ENCODE data around the gene CCND1.
"Not testable (repeated sequence)": the region's sequence is repeated elsewhere in the genome, so short reads cannot be mapped to it uniquely, and the experiment has no call there.

Gene CCND1

DNA sequence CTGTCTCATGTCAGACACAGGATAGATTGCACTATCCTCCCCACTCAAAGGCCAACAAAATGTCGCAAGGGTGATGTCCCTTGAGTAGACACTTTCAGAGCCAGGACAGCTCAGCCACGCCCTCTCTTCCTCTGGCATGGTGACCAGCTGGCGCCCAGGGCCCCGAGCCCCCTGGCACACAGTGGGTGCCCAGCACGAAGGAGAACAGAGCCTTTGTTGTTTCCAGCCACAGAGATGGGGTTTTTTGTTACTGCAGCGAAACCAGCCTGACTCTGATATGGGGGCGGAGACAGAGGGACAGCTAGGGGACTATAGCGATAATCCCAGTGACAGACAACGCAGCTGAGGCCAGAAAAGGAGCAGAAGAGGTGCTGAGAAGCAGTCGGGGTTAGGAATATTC is 23.3 kb upstream of the CCND1 start:
- no peak for DNase-seq (ENCODE audit: low read depth)

DNA sequence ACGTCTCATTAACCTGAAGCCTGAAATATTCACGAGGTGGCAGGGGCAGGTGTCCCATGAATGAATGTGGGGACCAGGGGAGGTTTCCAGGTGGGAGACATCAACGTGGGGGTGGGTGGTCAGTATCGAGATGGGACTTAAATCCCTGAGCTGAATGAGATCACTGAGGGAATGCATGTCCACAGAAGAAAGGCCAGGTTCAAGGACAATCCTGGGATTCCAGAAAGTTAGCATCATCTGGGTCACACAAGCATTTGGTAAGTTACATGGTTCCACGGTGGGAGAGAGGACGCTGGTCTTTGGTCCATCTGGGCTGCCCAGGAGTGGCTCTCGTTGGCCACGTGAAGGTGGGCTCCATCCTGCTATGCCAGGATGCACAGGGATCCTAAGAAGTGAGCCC is 22.7 kb upstream of the CCND1 start:
- no peak for DNase-seq (ENCODE audit: low read depth)

GRCh38 chr11:69620683-69621290 is 20.2 kb upstream of the CCND1 start:
- DNase-seq (ENCODE audit: low read depth): no peak

GRCh38 chr11:69622097-69622681 is 18.8 kb upstream of the CCND1 start:
- not testable (repeated sequence) for DNase-seq (ENCODE audit: low read depth)

DNA sequence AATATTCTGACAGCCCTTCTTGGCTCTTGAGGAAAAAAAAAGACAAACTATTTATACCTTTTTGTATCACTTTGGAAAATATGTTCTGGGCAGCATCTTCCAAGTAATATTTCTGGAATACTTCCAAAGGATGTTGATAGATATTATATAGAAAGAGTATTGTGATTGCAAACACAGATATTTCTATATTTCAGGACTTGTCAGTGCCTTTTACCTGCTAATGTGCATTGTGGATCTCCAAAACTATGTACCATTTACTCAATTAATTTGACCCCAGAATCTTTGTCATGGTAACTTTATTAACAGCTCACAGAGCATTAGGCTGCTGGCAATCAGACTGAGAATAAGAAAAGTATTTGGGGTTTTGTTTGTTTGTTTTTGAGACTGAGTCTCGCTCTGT is 16.7 kb upstream of the CCND1 start:
- no peak for DNase-seq (ENCODE audit: low read depth)

DNA sequence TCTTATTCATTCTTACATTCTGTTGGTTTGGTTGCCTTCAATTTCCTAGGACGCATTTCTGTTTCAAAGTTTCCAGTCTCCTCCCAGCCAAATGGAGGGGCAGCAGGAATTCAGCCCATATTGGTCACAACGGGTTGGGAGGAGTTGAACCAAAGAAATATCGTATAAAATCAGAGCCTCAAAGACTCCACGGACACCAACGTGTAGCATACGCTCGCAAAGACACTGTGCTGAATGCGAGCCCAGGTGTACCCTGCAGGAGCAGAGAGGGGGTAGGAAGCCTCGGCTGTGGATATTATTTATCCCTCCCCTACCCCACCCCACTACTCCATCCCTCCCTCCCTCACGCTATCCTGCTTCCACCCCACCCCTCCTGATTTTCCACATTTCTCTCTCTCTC is 15.5 kb upstream of the CCND1 start:
- no peak for DNase-seq (ENCODE audit: low read depth)

DNA sequence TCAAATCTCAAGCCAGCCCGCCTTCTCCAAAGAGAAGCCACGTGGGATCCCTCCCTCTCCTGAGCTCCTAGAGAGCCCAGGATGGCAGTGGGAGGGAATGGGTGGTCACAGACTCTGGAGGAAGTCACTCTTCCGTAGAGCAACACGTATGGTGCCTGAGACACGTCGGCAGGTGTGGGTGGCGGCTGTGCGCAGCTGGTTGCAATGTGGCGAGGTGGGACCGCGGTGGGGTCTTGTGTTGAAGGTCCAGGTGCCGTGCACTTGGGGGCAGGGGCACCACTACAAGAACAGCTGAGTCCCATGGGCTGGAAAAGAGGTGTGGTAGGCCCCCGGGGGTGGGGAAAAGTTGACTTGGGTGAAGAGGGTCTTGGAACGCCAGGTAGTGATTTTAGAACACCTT is 13.4 kb upstream of the CCND1 start:
- no peak for DNase-seq (ENCODE audit: low read depth)

DNA sequence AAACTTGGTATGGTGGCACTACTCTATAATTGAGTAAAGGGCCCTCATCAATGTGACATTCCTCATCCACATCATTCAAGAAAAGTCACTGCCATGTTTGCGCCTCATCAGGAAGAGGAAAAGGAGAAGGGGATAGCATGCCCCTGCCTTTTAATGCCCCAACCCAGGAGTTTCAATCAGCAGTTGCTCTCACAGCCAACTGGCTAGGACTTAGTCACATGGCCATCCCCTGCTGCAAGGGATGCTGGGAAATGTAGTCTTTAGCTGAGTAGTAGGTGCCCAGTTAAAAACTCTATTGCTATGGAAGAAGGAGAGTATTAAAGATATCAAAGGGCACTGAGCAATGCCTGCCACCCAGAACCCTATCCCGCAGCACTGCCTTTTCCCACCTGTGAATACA is 10.9 kb upstream of the CCND1 start:
- no peak for DNase-seq (ENCODE audit: low read depth)

- no peak for DNase-seq (ENCODE audit: low read depth)
These were observed 10.5 kb upstream of the CCND1 start for GRCh38 chr11:69630424-69630823.

DNA sequence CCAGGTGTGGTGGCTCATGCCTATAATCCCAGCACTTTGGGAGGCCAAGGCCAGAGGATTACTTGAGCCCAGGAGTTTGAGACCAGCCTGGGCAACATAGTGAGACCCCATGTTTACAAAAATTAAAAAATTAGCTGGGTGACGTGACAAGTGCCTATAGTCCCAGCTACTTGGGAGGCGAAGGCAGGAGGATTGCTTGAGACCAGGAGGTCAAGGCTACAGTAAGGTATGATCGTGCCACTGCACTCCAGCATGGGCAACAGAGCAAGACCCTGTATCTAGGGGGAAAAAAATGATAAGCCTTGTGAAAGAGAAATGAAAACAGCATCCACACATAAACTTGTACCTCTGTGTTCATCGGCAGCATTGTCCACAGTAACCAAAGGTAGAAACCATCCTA is 8.1 kb upstream of the CCND1 start:
- DNase-seq (ENCODE audit: low read depth): no peak

GRCh38 chr11:69634069-69634468 is 6.9 kb upstream of the CCND1 start:
- DNase-seq (ENCODE audit: low read depth): no peak

DNA sequence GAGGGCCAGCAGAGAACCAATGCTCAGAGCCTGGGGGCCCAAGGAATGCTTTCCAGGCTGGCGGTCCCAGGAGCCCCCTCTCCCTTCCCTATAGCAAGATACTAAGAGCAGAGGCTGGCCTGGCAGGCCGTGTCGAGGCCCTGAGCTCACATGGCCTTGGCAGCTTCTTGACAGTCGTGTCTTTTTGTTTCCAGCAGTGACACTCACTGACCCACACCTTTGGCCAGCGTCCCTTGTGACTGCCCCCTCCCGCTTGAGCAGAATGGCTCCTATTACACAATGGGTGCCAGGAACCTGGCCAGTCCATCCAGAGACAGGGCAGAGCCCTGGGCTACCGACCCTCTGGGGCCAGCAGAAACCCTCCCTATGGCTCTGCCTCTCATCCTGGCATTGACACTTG is 6.4 kb upstream of the CCND1 start:
- DNase-seq (ENCODE audit: low read depth): no peak

DNA sequence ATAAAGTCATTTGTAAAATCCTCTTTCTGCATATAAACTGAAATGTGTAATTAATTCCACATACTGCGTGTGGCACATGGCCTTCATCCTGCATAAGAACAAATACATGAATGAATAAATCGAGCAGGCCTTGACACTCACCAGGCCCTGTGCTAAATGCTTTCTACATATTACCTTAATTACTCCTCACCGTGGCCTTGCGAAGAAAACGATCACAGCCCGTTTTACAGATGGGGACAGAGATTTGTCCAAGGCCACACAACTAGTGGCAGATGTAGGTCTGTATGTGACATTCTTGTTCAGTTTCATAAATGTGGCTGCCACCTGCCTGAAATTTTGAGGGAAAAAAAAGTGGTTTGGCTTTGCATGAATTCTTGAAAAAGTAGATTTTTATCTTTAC is 5.8 kb upstream of the CCND1 start:
- DNase-seq (ENCODE audit: low read depth): no peak

DNA sequence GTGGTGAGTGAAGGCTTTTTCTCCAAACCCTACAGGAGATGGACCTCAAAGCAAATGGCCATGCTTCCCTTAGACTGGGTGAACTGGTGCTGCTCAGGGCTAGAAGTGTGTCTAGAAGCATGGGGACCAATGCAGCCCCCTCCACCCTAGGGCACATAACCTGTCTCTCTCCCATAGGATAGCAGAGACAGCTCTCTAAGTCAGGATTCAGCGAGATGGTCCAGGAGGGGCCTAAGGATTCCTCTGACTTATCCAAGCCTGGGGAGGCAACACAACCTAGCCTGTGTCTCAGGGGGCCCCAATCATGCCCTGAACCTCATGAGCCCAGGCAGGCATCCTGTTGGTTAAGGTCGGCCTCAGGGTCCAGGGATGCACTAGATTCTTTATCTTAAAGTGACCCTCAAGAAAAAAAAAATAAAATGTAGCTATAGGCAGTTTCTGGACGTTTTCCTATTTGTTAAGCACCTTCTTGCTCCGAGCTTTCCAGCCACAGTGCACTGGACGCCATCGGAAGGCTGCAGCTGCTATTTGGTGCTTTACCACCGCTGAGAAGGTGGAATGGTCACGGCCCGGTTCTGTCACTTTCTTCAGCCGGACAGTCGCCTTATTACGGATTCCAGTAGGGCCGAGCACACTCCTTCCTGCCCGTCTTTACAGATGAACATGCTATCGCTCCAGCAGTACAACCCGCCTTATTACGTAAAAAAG is 5.0 kb upstream of the CCND1 start:
- DNase-seq (ENCODE audit: low read depth): no peak

DNA sequence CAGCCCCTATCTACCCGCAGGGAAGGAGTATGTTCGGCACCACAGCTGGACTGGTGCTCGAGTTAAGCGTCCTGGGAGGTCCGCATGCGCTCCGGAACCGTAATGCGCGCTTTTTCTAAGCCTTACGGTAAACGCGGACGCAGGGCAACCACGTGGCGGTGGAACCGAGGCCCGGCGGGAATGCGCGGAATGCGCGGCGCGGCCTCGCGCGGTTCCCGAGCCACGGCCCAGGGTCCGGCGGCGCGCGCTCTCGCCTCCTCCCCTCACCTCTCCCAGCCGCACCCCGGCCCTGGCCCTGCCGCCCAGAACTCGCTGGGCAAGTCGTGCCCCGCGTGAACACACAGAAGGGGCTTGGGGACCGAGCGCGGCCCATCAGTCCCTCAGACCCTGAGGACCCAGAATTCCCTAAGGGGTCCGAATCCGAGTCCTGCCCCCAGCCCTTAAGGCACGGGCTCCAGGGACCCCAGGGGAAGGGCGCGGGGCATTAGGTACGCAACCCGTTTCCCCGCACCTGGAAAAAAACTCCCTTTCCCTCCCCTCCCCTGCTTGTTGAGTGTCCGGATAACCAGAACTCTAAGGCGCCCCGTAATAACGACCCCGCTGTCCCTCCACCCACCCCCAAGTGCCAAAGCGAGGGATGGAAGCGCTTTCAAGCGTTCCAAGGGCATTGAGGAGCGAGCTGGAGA is 4.3 kb upstream of the CCND1 start:
- DNase-seq (ENCODE audit: low read depth): no peak

- no peak for DNase-seq (ENCODE audit: low read depth)
These were observed 3.6 kb upstream of the CCND1 start for GRCh38 chr11:69637198-69637940.

DNA sequence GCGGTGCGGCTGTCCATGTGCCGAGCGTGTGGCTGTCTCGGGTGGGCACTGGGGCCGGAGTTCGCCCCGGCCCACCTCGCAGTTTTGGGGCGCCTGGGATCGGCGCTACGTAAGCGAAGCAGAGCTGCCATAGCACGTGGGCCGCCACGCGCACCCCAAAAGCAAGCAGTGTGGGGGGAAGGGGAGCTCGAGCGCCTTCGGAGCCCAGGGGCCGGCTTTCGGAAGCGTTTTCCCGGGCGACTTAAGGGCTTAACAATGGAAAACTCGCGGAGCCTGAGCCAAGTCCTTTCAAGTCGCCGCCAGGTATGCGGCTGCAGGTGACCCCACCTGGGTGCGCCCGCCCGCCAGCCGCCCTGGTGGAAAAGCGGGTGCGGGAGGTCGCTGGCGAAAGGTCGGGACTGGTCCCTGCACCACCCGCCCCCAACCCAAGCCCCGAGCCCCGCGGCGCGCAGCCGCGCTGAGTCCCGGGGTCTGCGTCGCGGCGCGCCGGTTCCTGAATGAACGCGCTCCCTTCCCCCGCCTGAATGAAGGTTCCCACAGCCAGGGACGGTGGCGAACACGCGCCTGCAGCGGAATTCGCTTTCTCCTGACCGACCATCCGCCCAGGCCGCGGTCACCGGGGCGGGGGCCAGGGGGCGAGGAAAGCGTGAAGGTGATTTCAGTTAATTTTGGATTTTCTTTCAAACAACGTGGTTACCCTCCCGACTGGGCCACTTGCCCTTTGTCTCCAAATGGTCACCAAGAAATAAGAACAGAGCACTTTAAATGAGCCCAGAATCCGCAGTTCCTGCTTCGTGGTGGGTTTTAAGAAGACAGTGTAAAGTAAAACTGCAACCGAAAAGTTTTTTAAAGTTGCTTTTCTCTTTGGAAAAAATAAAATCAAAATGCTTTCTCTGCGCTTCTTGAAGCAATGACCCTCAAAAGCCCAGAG is 2.8 kb upstream of the CCND1 start:
- DNase-seq (ENCODE audit: low read depth): no peak

DNA sequence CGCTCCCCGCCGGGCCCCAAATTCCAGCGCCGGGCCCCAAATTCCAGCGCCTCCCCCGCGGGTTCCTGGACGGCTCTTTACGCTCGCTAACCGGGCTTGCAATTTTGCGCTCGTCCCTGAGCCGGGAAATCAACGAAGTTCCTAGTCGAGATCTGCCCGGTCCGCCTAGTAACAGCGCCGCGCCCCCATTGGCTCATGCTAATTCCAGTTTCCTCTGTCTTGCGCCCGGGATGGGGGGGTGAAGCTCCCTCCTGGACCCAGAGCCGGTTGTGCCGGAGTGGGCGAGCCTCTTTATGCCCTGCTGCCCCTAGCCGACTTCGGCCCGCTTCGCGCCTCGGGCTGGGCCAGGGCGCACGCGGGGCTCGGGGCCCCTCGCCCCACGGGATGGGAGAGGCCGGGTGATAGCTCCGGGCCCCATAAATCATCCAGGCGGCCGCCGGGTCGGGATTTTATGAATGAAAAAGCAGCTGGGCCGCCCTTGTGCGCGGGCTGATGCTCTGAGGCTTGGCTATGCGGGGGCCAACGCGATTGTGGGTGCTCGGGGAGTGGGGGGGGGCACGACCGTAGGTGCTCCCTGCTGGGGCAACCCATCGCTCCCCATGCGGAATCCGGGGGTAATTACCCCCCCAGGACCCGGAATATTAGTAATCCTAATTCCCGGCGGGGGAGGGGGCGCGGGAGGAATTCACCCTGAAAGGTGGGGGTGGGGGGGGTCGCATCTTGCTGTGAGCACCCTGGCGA is 1.8 kb upstream of the CCND1 start:
- no peak for DNase-seq (ENCODE audit: low read depth)

DNA sequence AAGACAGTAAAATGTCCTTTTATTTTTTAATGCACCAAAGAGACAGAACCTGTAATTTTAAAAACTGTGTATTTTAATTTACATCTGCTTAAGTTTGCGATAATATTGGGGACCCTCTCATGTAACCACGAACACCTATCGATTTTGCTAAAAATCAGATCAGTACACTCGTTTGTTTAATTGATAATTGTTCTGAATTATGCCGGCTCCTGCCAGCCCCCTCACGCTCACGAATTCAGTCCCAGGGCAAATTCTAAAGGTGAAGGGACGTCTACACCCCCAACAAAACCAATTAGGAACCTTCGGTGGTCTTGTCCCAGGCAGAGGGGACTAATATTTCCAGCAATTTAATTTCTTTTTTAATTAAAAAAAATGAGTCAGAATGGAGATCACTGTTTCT is 1.1 kb upstream of the CCND1 start:
- no peak for DNase-seq (ENCODE audit: low read depth)

DNA sequence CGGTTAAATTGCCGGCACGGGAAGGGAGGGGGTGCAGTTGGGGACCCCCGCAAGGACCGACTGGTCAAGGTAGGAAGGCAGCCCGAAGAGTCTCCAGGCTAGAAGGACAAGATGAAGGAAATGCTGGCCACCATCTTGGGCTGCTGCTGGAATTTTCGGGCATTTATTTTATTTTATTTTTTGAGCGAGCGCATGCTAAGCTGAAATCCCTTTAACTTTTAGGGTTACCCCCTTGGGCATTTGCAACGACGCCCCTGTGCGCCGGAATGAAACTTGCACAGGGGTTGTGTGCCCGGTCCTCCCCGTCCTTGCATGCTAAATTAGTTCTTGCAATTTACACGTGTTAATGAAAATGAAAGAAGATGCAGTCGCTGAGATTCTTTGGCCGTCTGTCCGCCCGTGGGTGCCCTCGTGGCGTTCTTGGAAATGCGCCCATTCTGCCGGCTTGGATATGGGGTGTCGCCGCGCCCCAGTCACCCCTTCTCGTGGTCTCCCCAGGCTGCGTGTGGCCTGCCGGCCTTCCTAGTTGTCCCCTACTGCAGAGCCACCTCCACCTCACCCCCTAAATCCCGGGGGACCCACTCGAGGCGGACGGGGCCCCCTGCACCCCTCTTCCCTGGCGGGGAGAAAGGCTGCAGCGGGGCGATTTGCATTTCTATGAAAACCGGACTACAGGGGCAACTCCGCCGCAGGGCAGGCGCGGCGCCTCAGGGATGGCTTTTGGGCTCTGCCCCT is 529 bp upstream of the CCND1 start:
- DNase-seq (ENCODE audit: low read depth): no peak
